Mononuclear cell (primary cell): Measurements from ENCODE around the gene EPHB1. TPM values are rescaled to one million over a fixed set of nuclear protein-coding genes. Genes with fewer than 3 reads are reported as not detected.

ENCODE experiments used
- H3K27me3 ChIP-seq: 2 replicates; pipeline ENCODE4 v1.6.0; 2011; ENCODE audit warnings: low read length, control low read depth; ENCODE audit not compliant: insufficient read depth
- H3K4me1 ChIP-seq: 2 replicates; pipeline ENCODE4 v1.5.1; 2011; ENCODE audit warnings: mild to moderate bottlenecking, low read length, control low read depth; ENCODE audit not compliant: insufficient read depth
- H3K4me3 ChIP-seq: 2 replicates; pipeline ENCODE4 v1.5.1; 2011; ENCODE audit warnings: mild to moderate bottlenecking, low read length, moderate library complexity
- H3K9me3 ChIP-seq: 2 replicates; pipeline ENCODE4 v1.5.1; 2011; ENCODE audit warnings: low read depth, mild to moderate bottlenecking, control low read depth, low read length
- total RNA-seq: library from RNA; depleted of rRNA; stranded (reverse); fragments of >200 nt; gene quantifications from one replicate; pipeline ENCODE4 v1.2.3, GENCODE V29; 2012

The EPHB1 gene
- total RNA-seq, 1 donor, result 0.63 TPM

- Histone ChIP-seq H3K27me3 (no peaks in the 10 kb centered on the region), H3K4me1 (no peaks in the 10 kb centered on the region), H3K4me3 (no peak overlapping the region), H3K9me3 (no peaks in the 10 kb centered on the region)
Observed at GRCh38 chr3:135197246-135197645, 402.2 kb downstream of the EPHB1 start.

DNA sequence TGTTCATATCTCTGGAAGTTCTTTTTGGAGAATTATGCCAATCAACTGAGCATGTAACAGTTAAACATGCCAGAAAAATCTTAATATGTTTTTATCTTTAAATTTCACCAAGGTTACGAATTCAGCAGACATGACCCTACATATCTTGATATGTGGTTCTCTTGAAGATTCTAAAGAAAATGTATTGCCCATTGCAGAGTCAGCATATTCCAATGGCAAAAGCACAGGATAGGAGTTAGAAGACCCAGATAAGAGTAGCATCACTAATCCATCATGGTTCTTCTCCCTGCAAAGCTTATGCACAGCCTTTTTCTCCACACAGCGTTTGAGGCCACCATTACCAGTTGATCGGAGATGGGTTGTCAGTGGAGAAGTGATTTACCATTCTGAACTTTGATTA is 402.8 kb downstream of the EPHB1 start:
- Histone ChIP-seq H3K4me1 (no peaks in the 10 kb centered on the region), H3K27me3 (no peaks in the 10 kb centered on the region), H3K4me3 (no peak overlapping the region), H3K9me3 (no peaks in the 10 kb centered on the region)

DNA sequence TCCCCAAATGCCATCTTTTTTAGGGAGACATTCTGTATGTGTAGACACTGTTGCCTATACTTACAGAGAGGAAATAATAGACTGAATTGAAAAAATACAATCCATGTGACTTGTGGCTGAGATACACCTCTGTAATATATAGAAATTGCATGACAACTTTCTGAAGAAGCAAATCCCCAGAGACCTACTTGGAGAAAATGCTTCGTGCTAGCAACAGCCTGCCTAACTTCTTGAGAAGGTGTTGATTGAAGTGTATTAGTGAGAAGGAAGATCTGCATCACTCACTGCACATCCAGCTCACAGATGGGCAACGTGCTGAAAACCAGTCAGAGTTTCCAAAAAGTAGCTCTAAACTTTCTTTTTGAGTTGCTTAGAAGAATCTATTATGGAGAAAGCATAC is 404.1 kb downstream of the EPHB1 start:
- Histone ChIP-seq H3K9me3 (no peaks in the 10 kb centered on the region), H3K4me1 (no peaks in the 10 kb centered on the region), H3K4me3 (no peak overlapping the region), H3K27me3 (no peaks in the 10 kb centered on the region)

DNA sequence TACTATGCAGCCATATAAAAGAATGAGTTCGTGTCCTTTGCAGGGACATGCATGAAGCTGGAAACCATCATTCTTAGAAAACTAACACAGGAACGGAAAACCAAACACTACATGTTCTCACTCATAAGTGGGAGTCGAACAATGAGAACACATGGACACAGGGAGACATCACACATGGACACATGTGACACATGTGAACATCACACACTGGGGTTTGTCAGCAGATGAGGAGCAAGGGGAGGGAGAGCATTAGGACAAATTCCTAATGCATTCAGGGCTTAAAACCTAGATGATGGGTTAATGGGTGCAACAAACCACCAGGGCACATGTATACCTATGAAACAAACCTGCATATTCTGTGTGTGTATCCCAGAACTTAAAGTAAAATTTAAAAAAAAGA is 408.0 kb downstream of the EPHB1 start:
- Histone ChIP-seq H3K9me3 (no peaks in the 10 kb centered on the region), H3K4me3 (no peak overlapping the region), H3K4me1 (no peaks in the 10 kb centered on the region), H3K27me3 (no peaks in the 10 kb centered on the region)

DNA sequence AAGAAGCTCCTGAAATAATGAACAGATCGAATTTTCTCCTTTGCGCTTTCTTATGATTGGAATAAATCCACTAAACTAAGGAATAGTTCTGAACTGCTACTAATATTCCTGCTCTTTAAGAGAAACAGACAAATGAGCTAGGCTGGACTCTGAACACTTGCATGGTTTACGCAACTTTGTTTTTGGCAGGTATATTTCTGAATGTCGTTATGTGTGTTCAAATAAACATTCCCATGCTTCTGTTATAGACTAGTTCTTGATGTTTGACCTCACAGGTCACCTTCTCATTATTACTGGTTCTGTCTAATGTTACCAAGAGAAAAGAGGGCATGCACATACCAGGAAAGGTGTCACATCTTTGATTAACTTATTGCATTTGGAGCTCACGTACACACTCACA is 418.2 kb downstream of the EPHB1 start:
- Histone ChIP-seq H3K4me1 (no peaks in the 10 kb centered on the region), H3K4me3 (no peak overlapping the region), H3K9me3 (no peaks in the 10 kb centered on the region), H3K27me3 (no peaks in the 10 kb centered on the region)

DNA sequence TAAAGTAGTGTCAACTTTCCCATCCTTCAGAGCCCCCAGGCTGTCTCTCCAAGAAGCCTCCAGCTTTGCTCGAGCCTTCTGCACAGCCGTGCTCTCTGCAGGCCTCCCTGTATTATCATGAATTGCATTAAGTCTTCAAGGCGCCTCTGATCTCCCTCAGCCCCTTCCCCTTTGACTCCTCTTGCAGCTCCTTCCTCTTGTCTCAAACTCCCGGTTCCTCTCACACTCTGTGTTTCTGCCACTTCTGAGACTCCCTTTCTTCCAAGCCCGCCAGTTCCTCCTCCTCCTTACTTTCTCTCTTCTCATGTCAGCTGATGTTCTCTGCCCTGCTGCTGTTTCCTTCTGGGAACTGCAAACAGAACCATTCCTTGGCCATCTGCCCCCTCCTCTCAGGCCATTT is 418.8 kb downstream of the EPHB1 start:
- H3K27me3 ChIP-seq, result no peaks in the 10 kb centered on the region
- H3K4me1 ChIP-seq, result no peaks in the 10 kb centered on the region

GRCh38 chr3:135214400-135214799 is 419.3 kb downstream of the EPHB1 start:
- Histone ChIP-seq H3K9me3 (no peaks in the 10 kb centered on the region), H3K4me3 (no peak overlapping the region), H3K27me3 (no peaks in the 10 kb centered on the region), H3K4me1 (no peaks in the 10 kb centered on the region)

More for the DNA sequence above, 418.8 kb downstream of the EPHB1 start:
- H3K4me3 ChIP-seq, result no peak overlapping the region
- no peaks in the 10 kb centered on the region for H3K9me3 ChIP-seq

- Histone ChIP-seq H3K4me1 (no peaks in the 10 kb centered on the region), H3K4me3 (no peak overlapping the region), H3K27me3 (no peaks in the 10 kb centered on the region), H3K9me3 (no peaks in the 10 kb centered on the region)
Observed at GRCh38 chr3:135215516-135215915, 420.5 kb downstream of the EPHB1 start.

DNA sequence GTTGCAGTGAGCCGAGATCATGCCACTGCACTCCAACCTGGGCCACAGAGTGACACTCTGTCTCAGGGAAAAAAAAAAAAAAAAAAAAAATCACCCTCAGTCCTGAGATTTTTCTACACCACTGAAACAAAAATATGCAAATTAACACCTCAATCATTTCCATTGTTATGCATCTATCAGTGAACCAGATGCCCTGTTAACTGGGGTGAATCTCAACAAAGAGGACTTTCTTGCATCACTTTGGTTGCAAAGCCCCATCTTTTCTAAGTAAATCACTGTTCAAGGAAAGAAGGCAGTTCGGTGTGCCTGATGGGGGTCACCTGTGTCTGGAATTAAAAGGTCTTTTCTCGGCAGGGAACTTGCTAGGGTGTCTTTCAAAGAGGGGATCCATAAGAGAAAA is 421.6 kb downstream of the EPHB1 start:
- Histone ChIP-seq H3K9me3 (no peaks in the 10 kb centered on the region), H3K4me3 (no peak overlapping the region), H3K27me3 (no peaks in the 10 kb centered on the region), H3K4me1 (no peaks in the 10 kb centered on the region)

- no peak overlapping the region for H3K4me3 ChIP-seq
- H3K9me3 ChIP-seq, result no peaks in the 10 kb centered on the region
- no peaks in the 10 kb centered on the region for H3K27me3 ChIP-seq
- H3K4me1 ChIP-seq, result no peaks in the 10 kb centered on the region
Observed at GRCh38 chr3:135217730-135218129, 422.7 kb downstream of the EPHB1 start.

- Histone ChIP-seq H3K9me3 (no peaks in the 10 kb centered on the region), H3K27me3 (no peaks in the 10 kb centered on the region), H3K4me1 (no peaks in the 10 kb centered on the region), H3K4me3 (no peak overlapping the region)
Observed at GRCh38 chr3:135218304-135218703, 423.2 kb downstream of the EPHB1 start.

- no peak overlapping the region for H3K4me3 ChIP-seq
- H3K9me3 ChIP-seq, result no peaks in the 10 kb centered on the region
- H3K4me1 ChIP-seq, result no peaks in the 10 kb centered on the region
- H3K27me3 ChIP-seq, result no peaks in the 10 kb centered on the region
Observed at GRCh38 chr3:135218782-135219181, 423.7 kb downstream of the EPHB1 start.

DNA sequence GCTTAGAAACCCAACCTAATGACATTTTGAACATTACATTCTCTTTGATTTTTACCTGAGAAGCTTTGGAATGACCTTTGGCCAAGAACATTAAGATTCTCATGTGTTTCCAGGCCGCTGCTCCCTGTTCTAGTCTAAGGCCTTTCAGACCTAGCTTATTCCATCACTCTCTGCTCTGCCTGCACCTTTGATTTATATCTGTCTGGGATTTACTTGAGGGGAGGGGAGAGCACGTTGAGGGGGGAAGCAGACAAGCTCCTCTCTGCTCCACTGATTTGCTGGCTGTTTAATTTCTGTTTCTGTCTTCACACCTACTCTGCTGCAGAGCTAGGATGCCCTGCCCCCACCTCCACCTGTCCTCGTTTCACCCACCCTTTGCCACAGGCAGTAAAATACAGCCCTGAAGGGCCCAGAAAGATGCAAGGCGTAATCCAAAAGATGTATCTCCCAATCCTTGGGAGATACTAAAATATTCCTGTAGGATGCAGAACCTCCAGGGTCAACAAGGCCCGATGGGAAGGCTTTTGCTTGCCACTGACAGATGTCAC is 429.8 kb downstream of the EPHB1 start:
- Histone ChIP-seq H3K9me3 (no peaks in the 10 kb centered on the region), H3K4me1 (peaks cover 31% of the 10 kb centered on the region), H3K4me3 (no peak overlapping the region), H3K27me3 (no peaks in the 10 kb centered on the region)

DNA sequence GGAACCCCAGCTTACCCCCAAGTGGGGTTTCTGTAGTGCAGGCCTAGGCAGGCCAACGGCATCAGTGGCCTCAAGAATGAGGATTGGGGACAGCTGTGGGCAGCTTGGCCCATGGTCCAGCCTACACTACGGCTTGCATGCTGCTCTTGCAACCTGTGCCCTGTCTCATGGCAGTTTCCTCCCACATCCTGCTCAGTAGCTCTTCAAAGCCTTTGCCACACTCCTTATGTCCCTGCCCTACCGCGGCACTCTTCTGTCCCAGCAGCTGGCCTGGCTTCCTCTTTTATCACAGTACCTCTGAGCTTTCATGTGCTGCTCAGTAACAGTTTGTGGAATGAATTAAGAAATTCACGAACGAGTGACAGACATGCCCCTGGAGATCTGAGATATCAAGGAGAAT is 431.0 kb downstream of the EPHB1 start:
- peaks cover 36% of the 10 kb centered on the region for H3K4me1 ChIP-seq
- H3K9me3 ChIP-seq, result no peaks in the 10 kb centered on the region

DNA sequence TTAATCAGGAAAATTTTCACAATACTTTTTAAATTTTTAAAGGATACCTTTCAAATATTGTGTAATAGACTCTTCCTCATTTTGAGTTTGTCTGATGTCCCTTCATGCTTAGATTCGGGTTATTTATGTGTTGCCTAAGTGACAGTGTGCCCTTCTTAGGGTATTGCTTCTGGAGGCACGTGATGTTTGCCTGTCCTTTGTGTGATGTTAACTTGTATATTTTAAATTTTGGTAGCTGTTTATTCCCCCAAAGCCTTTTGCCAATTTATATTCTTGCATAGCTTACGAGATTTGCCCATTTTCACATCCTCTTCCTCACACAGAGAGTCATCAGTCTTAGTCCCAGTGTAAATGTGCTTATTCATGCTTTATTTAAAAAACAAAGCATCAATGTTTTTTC is 433.1 kb downstream of the EPHB1 start:
- Histone ChIP-seq H3K4me3 (no peak overlapping the region), H3K4me1 (peaks cover 36% of the 10 kb centered on the region), H3K27me3 (no peaks in the 10 kb centered on the region), H3K9me3 (no peaks in the 10 kb centered on the region)

More for the DNA sequence above, 431.0 kb downstream of the EPHB1 start:
- Histone ChIP-seq H3K27me3 (no peaks in the 10 kb centered on the region), H3K4me3 (no peak overlapping the region)

GRCh38 chr3:135229018-135229495 is 434.0 kb downstream of the EPHB1 start:
- H3K27me3 ChIP-seq, result no peaks in the 10 kb centered on the region
- no peaks in the 10 kb centered on the region for H3K9me3 ChIP-seq
- no peak overlapping the region for H3K4me3 ChIP-seq
- H3K4me1 ChIP-seq, result peaks cover 36% of the 10 kb centered on the region
